SKM-1 (cell line): ENCODE results near the gene CTTNBP2NL.
"Not testable (repeated sequence)": the region's sequence is repeated elsewhere in the genome, so short reads cannot be mapped to it uniquely, and the experiment has no call there.

Source experiments
- DNase-seq: peaks from one replicate; lab custom pipeline; 2025; ENCODE audit not compliant: unreplicated experiment; lab: John Stamatoyannopoulos, UW

CTTNBP2NL gene

DNA sequence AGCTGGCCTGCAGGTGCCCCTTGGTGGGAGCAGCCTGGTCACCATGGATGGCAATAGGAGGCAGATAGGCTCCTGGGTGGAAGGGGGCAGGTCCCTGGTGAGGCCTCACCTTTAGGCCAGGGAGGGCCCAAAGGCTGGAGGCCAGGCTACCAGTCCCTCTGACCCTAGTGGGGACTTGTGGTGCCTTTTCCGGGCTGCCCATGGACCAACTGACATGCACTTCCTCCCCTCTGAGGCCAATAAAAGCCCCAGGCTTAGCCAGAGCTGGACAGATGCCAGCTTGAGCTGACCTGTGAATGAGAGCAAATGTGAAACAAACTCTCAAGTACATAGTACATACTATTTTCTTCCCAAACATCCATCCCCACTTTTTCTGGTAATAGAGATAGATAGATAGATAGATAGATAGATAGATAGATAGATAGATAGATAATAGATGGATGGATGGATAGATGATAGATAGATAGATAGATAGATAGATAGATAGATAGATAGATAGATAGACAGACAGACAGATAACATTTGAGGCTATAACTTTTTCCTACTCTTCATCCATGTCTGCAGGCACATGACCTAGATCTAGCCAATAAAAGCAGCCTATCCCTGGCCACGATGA is 9.2 kb upstream of the CTTNBP2NL start:
- DNase-seq = no peak

DNA sequence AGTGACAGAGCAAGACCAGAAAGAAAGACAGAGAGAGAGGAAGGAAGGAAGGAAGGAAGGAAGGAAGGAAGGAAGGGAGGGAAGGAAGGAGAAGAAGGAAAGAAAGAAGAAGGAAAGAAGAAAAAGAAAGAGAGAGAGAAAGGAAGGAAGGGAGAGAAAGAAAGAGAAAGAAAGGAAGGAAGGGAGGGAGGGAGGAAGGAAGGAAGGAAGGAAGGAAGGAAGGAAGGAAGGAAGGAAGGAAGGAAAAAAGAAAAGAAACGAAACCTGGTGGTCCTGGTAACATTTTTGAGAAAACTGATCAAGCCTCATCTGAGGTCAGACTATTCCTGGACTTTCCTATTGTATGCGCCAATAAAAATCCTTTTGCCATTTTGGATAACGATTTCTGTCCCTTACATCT is 8.2 kb upstream of the CTTNBP2NL start:
- DNase-seq = no peak

GRCh38 chr1:112388436-112388835 is 7.6 kb upstream of the CTTNBP2NL start:
- DNase-seq = no peak

DNA sequence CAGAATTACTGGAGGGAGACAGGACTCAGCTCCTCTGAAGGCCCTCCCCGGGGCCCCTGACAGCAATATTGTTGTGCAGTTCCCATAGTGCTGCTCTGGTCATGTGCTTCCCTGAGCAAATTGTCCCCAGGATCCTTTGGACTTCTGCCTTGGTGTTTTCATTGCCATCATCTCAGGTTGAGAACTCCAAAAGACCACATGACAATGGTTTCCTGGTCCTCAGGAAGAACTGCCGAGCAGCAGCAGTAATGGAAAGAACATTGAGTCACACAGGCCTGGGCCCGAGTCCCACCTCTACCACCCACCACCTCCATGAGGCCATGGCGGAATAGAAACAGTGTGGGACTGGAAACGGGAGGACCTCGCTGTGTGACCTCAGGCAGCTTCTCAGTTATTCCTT is 6.3 kb upstream of the CTTNBP2NL start:
- no peak for DNase-seq

DNA sequence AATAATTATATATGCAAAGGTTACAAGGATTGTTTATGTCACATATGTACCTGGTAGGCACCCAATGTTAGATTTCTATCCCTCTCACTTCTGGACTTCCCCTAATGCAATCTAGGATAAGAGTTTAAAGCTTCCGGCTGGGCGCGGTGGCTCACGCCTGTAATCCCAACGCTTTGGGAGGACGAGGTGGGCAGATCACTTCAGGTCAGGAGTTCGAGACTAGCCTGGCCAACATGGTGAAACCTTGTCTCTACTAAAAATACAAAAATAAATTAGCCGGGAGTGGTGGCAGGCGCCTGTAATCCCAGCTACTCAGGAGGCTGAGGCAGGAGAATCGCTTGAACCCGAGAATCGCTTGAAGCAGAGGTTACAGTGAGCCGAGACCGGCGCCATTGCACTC is 5.7 kb upstream of the CTTNBP2NL start:
- not testable (repeated sequence) for DNase-seq

- peak; percentile 56 for DNase-seq
Observed at GRCh38 chr1:112390775-112391602, 5.0 kb upstream of the CTTNBP2NL start.

GRCh38 chr1:112391603-112391940 is 4.4 kb upstream of the CTTNBP2NL start:
- no peak for DNase-seq

DNA sequence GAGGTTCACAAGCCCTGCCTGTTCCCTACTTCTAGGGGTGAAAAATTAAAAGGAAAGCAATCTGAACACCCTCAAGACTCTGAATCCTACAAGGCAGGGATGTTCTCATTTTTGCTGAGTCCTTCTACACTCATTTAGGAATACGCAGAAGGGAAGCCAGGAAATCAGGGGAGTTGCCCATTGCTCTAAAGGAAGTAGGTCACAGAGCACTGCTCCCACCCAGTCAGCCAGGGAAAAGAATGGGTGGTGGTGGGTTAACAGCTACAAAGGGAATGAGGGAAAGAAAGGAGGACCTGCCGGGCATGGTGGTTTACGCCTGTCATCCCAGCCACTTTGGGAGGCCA is 2.4 kb upstream of the CTTNBP2NL start:
- DNase-seq = no peak

DNA sequence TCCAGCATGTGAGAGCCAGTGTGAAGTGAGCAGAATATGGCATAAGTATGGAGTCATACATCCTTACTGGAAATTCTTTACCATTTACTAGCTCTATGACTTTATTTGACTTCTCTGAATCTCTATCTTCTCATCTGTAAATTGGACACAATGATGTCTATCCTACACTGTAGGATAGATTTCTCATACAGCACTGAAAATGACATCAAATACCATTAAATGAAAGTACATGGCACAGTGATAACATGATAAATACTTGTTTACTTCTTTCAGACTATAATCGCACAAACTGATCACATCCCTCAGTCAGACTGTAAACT is 1.3 kb upstream of the CTTNBP2NL start:
- no peak for DNase-seq

GRCh38 chr1:112395256-112395820 is 676 bp upstream of the CTTNBP2NL start:
- DNase-seq = no peak

GRCh38 chr1:112396653-112397471 is 848 bp downstream of the CTTNBP2NL start:
- DNase-seq = no peak

DNA sequence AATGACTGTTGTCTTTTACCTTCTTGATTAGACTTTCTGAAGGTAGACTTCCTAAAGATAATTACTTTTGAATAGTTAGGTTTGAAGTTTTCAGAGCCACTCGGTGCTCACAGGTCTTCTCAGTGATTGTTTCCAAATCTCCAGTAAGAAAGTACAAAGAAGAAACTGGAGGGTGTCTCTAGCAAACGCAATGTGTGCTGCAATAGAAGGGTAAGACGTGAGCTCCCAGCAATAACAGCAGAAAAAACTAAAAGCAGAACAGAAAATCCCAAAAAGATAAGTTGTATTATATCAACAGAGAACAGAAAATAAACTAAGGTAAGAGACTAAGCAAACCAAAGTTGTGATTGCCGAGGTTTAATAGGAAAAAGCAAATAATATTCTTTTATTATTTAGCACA is 1.8 kb downstream of the CTTNBP2NL start:
- no peak for DNase-seq

GRCh38 chr1:112399456-112399855 is 3.4 kb downstream of the CTTNBP2NL start:
- DNase-seq = no peak

- not testable (repeated sequence) for DNase-seq
Observed at GRCh38 chr1:112400706-112401105, 4.7 kb downstream of the CTTNBP2NL start.

DNA sequence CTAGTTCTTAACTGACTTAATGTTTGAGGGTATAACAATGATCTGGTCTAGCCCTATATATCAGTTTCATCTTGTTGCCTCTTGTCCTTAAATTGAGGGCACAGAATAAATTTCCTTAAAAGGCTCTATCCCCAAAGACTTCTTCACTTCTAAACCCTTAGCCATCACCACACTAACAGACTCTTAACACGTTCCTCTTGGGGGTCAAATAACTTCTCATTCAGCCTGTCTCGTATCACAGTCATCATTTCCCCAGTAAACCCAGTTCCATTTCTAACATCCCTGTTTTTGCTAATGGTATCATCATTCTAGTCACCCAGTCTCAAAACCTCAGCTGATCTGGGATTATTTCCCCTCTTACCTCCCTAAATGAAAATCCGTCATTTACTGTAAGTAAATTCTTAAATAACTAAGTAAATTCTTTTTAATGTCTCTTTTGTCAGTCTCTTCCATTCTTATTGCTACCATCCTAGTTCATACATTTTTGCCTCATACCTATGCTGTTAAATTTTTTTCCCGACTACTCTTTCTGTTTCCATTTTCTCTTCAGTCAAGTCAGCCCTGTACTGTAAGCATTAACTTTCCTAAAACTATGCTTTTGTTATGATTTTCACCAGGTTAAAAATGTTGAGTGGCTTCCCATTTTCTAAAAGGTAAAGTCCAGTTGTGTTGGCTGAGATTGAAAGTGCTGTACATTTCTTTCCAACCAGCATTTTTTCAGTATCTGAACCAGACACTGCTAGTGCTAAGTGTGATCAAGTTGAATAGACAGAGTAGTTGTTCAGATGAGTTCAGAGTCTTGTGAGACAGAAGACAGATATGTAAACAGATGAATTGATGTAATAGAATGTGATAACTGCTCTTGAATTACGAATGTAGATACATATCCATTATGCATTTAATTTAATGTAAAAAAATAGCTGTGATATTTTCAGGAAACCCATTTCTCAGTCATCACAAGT is 6.9 kb downstream of the CTTNBP2NL start:
- no peak for DNase-seq

DNA sequence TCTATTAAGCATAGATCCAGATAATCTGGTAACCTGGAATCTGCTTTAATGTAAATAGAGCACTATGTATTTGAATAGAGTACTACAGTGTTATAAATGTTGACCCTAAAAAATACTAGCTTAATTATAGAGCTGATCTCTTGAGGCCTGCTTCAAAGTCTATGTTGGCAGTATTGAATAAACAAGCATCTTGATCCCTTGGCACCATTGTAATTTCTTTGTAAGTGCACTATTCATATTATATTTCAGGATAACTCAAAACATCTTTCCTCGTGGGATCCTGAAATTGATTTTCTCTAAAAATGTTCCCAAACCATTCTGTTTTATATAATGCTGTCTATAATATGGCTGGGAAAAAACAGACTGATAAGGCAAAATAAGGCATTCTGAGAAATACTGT is 10.8 kb downstream of the CTTNBP2NL start:
- no peak for DNase-seq

DNA sequence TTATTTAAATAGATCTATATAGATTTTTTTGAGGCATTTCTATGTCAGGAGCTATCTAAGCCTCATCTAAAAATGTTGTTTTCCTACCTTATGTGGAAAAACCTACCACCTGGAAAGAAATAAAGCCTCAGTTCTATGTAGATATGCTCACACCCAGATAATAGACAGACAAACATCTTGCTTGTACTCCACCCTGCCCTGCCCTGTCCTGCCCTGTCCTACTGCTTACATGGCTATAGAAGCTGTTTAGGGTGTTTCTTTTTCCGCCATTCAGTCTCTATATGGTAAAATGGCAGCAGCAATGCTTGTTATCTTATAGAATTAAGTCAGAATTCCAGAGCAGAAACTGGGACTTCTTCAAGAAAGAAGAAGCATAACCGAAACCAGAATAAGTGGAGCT is 13.4 kb downstream of the CTTNBP2NL start:
- no peak for DNase-seq

GRCh38 chr1:112410673-112411072 is 14.7 kb downstream of the CTTNBP2NL start:
- DNase-seq = no peak

- no peak for DNase-seq
Observed at GRCh38 chr1:112417271-112417670, 21.3 kb downstream of the CTTNBP2NL start.

GRCh38 chr1:112418099-112418892 is 22.3 kb downstream of the CTTNBP2NL start:
- no peak for DNase-seq
